ENCODE measurements around the gene FBXW7.

FBXW7 gene

DNA sequence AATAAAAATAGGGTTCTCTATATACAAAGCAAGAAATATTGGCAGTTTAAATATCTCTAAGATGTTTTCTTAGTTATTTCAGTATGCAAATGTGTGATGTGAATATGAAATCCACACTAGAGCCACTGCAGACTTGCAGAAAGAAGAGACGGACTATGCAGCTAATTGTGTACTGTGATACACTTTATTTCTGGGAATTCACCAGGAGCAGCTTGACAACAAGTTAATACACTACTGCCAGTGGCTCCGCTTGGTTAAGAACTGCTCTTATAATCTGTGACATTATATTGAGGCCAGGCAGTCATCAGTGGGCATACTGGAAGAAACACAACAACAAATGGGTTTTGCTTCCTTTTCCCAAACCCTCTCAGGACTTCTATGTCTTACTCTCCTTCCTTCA is 172.0 kb downstream of the FBXW7 start:
- no peak for DNase-seq

DNA sequence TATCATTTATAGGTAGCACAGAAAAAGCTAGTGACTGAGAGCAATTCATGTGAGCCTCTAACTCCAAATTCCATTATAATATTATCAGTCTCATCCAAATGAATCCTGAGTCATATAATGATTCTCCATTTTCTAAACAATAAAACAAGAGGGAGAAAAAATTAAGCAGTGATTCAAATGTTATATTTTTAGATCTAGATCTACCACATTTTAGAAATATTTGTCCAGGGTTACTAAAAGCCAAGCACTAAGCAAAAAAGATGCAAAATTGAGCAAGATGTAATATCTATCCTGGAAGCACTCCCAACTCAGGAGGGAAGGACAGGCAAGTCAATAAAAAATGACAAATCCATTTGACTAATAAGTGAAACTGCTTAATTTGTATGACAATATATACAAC is 172.8 kb downstream of the FBXW7 start:
- no peak for DNase-seq

DNA sequence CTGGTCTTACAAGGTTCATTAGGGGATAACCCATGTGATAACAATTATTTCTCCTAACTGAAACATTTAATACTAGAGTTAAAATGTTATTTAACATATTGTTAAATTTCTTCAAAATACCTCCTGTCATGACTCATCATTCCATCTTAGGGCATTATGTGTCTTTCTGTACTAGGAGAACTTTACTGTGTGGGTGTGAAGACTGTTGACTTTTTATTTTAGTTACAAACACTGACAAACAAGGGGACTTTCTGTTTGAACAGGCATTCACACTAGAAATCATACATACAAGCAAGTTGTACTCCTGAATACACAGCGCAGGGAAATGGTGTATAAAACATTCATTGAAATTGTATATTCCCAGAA is 175.9 kb downstream of the FBXW7 start:
- no peak for DNase-seq

DNA sequence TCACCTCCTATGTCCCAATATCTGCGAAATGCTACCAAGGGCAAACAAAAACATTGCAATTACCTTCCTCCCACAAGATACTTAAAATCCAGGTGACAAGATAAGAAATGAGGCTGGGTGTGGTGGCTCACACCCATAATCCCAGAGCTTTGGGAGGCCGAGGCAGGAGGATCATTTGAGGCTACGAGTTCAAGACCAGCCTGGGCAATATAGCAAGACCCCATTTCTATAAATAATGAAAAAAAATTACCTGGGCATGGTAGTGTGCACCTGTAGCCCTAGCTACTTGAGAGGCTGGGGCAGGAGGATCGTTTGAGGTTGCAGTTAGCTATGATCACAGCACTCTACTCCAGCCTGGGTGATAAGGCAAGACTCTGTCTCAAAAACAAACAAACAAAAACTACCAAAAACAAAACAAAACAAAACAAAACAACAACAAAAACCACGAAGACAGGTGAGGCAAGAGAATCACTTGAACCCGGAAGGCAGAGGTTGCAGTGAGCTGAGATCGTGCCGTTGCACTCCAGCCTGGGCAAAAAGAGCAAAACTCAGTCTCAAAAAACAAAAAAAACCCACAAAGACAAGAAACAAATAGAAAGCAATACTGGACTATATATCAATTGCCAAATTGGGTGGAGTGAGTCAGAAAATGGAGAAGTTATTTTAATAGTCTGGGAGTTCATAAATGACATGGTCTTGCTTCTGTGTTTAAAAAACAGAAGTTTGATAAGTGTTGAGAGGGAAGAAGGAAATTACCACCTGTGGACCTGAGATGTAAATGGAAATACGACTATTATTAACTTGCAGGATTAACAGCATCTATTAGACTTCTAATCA is 176.5 kb downstream of the FBXW7 start:
- DNase-seq, result peak; percentile 29

DNA sequence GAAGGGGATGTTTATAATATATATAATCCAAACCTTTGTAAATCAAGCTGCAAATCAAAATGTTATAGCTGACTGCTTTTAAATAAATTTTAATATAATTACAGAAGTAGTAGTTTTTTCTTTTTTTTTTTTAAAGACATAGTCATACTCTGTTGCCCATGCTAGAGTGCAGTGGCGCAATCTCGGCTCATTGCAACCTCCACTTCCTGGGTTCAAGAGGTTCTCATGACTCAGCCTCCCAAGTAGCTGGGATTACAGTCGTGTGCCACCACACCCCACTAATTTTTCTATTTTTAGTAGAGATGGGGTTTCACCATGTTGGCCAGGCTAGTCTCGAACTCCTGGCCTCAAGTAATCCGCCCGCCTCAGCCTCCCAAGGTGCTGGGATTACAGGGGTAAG is 178.7 kb downstream of the FBXW7 start:
- no peak for DNase-seq

DNA sequence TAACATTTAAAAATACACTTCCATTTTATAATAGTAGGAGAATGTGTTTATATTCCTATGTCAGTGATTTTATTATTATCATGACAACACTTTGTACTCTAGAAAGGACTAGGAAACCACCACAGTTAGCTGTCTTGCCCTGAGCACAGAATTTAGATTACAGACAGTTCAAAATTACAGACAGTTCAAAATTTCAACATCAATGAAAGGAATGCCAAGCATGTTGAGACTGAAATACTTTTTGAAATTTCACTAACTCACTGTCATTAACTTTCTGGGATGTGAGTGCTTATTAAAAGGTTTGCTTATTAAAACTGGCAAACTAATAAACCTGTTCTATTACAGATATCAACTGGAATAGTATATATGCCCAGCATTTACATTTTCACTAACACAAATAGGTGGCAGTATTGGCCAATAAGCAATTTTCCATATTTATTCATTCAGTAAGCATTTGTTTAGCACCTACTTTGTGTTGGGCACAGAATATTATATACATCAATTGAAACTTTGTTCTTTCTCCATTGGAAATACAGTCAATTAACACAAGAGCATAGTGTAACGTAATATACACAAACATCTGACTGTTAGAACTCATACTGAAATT is 179.4 kb downstream of the FBXW7 start:
- DNase-seq, result no peak

DNA sequence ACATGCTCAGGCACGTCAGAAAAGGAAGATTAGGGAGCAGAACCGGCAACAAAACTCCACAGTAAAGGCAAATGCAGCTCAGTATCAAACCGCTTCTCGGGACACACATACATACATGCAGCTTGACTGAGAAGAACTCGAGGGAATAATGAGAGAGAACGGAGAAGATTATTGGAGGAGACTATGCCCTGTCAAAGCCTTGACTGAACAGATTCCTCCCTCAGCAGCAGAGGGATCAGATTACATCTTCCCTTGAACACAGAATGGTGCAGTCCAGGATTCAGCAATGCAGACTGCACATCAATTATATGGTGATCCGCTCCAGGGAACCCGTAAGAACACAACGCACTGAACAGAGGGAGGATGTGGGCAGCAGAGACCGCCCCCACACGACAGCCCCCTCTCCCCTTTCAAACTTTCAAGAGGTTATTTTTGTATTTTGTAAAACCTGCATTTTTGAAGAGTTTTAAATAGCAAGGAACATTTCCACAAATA is 183.2 kb downstream of the FBXW7 start:
- DNase-seq, result no peak

DNA sequence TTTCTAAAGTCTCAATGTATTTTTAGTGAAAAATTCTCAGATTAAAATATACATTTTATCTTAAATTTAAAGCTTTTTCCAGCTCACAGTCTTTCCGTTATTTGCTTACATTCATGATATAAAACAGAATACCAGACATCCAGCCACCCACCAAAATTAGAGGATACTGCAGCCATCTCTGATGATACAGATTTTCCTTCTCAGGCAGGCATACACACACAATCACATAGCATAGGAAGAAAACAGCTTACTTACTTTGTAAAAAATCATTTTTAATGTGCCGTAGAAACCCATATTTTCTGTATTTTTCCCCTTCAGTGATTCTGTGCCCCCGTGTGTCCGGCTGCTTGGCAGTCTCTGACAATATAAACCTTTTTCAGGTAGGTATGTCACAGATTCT is 183.7 kb downstream of the FBXW7 start:
- DNase-seq, result no peak

DNA sequence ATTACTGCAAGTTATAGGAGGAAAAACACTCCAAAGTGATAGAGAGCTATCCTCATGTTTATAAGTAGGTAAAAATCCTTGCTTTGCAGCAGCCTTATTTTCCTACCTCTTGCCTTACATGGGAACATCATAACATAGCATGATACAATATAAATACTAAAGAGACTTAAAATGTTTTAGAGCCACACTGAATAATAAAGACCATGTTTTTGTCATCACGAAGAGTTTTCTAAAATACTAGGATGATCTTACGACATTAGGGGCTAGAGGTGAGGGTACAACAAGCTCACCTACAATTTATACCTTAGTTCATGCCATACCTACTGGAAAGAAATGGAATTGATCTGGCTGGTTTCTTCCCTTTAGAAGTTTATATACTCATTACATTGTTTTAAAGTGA is 184.8 kb downstream of the FBXW7 start:
- no peak for DNase-seq

DNA sequence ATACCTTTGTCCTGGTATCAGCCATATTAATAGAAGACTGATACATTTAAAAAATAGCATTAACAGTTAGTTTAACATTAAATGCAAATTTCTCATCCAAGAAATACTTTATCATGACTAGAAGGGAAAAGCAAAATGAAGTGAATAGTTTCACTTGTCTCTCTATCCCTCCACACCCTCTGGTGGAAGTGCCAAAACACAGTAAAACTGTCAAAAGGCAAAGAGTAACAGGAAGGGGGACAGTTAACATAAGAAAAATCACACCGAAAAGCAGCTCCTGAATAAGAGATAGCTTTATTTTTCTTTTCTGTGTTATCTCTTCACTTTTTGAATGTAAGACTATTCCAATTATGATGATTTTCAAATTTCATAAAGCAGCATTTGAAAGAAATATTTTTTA is 187.2 kb downstream of the FBXW7 start:
- DNase-seq, result no peak

DNA sequence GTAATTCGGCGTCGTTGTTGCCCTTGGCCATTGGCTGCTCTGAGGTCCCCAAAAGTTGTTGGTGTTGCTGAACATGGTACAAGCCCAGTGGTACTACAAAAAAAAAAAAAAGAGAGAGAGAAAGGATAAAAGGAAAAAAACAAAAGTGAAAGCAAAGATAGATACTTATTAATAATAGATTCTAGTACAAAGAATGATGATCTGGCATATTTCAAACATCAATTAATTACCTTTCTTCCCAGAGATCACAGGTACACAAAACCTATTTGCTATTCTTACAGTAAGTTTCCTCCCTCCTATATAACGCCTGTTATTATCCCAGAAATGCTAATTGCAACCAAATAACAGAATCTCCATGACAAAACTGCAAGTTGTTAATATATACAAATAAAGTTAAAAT is 188.9 kb downstream of the FBXW7 start:
- DNase-seq, result no peak

DNA sequence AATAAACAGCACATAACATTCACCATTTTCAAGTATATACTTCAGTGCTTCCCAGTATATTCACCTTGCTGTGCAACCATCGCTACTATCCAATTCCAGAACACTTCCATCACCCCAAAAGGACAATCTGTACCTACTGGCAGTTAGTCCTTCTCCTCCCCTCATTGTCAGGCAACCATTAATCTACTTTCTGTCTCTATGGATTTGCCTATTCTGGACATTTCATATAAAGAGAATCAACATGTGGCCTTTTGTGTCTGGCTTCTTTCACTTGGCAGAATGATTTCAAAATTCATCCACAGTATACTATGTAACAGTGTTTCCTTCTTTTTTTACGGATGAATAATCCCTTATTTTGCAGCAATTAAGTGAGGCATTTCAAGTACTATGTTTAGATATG is 189.4 kb downstream of the FBXW7 start:
- no peak for DNase-seq

DNA sequence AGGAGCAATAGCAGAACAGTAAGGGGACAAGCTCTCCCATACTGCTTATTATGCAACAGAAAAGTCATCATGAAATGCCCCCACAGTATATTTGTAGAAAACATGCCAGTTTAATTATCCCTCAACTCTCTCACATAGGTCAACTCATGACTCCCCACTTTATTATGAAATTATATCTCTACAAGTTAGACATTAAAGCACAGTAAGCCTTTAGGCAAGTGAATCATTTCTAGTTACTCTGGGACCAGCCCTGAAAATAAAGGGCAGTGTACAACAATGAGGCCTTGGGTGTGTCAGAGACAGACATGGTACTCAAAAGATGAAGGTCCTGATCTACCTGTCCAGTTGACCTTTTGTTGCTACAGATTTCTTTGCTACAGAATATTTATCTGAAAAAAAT is 191.9 kb downstream of the FBXW7 start:
- no peak for DNase-seq

DNA sequence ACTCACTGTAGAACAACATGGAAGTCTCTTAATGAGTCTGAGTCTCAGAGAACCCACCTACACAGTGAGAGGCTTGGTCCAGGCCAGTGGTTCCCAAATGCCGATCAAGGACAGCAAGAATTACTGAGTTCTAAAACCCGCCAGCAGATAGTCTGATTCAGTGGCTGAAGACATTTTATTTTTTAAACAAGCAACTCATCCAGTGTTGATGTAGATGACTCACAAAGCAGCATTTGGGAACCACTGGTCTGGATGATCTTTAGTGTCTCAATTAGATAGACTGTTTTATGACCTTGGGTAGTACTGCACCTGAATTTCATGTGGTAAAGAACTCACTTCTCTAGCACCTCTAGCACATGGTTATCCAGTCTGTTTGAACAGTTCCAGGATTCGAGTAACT is 193.6 kb downstream of the FBXW7 start:
- no peak for DNase-seq

DNA sequence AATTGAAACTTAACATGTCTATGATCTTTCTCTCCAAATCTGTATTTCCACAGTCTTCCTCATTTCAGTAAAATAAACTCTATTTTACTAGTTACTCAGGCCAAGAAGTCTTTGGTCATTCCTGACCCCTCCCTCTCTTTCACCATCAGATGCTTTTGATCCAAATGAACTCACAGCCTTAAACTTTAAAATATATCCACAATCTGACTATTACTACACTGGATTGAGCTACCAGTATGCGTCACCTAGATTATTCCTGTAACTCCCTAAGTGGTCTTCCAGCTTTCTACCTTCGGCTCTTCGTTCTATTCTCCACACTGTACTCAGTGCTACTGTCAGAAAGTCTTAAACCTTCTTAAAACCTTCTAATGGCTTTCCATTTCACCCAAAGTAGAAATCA is 195.1 kb downstream of the FBXW7 start:
- DNase-seq, result no peak

DNA sequence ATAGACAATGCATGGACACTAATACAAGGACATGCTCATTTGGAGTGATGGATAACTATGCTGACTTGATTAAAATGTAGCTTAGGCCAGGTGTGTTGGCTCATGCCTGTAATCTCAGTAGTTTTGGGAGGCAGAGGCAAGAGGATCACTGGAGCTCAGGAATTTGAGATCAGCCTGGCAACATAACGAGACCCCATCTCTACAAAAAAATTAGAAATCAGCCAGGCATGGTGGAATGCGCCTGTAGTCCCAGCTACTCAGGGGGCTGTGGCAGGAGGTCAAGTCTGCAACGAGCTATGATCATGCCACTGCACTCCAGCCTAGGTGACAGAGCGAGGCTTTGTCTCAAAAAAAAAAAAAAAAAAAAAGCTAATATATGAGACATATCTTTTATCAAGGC is 196.3 kb downstream of the FBXW7 start:
- DNase-seq, result no peak

DNA sequence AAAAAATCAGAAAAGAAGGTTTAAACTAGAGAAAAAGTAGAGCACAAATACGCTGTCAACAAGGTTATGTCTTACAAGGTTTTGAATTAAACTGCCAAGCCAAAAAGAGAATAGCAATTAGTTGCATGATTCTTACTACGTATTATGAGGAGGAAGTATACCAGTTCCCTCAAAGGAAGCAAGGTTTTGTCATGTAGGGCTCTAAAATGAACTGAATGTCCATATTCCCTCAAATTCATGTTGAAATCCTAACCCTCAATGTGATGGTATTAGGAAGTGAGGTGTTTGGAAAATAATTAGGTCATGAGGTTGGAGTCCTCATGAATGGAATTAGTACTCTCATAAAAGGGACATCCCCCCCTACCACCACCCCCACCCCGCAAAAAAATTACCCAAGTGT is 201.0 kb downstream of the FBXW7 start:
- DNase-seq, result no peak

DNA sequence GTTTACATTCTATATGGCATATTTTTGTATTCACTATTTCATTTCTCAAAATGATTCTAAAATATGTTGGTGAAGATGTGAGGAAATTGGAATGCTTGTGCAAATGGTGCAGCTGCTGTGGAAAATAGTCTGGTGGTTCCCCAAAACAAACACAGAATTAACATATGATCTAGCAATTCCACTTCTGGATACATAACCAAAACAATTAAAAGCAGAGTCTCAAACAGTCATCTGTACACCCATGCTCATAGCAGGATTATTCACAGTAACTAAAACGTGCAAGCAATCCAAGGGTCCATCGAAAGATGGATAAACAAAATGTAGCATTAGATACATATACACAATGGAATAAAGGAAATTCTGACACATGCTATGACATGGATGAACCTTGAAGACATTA is 204.8 kb downstream of the FBXW7 start:
- no peak for DNase-seq

DNA sequence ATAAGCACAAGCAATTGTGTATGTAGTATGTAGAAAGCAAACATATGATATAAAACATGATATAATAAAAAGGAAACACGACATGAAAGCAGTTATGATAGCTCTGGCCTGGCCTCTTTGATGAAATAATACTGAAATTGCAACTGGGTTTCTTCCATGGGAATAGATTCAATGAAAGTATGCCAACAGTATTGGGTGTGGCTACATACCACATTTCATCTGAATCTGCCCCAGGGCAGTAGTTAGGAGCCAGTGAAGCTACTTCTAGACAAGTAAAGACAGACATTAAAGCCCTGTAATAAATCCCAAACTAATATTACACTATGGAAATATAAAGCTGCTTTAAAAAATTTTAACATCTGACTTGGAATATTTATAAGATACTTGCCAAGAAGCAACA is 207.3 kb downstream of the FBXW7 start:
- DNase-seq, result no peak

DNA sequence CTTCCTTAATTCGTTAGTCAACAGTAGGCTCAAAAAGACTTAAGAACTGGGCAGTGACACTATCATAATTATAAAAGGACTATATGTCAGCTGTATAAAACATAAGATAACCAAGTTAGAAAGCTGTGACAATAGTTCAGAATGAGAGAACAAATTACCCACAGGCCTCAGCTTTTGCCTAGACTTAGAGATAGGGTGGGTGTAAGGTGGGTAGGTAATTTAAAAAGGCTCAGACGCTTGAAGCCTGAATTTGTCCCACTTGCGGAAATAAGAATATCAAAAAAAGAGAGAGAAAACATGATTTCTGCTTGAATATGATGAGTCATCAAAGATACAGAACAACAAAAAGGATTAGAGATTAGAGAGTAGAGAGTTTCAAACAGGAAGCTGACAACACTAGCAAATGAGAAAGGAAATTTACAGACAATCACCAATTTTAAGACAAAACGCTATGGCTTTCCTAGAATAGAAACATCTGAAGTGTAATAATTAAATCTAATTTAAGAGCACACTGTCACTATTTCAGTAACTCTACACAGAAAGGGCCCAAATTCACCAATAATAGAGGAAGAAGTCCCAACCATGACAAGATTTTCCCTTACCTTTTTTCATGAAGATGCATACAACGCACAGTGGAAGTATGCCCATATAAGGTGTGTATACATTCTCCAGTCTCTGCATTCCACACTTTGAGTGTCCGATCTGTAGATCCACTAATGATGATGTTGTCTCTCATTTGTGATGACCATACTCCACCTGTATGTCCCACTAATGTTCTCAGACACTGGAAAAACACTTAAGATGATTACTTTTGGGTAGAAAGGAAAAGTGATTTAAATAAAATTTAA is 208.1 kb downstream of the FBXW7 start:
- DNase-seq, result no peak

DNA sequence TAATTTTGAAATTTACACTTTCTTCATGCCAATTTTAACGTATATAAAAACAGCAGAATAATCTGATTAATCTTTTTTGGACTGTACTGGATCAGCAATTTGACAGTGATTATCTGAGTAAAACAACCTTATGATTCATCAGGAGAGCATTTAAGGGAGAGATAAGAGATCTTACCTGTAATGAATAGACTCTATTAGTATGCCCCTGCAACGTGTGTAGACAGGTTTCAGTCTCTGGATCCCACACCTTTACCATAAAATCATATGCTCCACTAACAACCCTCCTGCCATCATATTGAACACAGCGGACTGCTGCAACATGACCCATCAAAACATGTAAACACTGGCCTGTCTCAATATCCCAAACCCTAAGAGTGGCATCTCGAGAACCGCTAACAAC is 210.1 kb downstream of the FBXW7 start:
- DNase-seq, result no peak

DNA sequence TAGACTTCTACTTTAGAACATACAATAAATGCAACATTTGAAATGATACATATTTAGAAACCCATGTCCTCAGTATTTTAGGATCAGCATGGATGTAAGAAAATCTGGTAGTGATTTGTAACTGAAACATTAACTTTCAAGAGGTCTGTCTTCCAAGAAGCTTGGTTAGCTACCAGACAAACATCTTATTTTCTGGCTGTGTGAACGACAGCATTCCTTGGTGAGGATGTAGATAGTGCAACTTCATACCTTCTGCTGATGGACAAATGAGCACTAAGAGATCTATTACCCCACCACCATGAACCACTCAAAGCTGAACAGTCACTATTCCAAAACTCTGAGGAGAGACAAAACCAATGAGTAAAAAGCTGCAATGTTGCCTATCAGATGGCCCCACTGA is 212.7 kb downstream of the FBXW7 start:
- DNase-seq, result no peak

DNA sequence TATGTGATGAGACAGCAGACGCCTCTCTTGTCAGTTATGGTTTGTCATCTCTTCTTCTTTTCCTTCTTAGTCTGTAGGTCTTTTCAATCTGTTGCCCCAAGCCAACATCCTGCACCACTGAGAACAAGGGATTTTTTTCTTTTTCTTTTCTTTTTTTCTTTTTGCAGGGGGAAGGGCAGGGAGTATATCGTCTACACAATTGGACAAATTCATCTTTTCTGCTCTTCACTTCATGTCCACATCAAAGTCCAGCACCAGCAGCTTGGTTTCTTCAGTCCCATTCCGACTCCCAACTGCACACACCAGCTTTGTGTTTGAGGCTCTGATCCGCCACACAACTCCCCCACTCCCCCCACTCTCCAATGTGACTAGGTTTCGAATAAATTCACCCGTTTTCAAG is 213.2 kb downstream of the FBXW7 start:
- no peak for DNase-seq

DNA sequence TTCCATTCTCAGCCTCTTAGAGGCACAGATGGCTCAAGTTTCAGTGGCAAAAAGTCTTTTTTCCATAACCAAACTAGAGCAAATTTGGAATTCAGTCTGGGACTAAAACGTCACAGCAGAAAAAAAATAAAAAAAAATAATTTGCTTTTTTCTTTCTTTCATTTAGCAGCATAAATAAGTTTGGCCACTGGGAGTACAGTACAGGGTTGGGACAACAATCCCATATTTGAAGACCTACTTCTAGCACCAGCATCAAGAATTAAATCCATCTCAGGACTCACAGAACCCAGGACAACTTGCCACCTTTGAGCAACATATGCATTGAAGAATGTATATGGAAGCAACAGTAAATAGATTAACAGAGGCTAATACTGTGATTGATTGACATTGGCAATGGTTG is 214.0 kb downstream of the FBXW7 start:
- no peak for DNase-seq
